Gastrocnemius medialis (tissue), 4 donors: ENCODE data around the gene SLC5A12. TPM values are rescaled to one million over a fixed set of nuclear protein-coding genes. Genes with fewer than 3 reads are reported as not detected.

Source experiments
- ATAC-seq, 2 donors: fragments of 150-250 bp; one replicate each; pipeline ENCODE4 v1.9.1; 2016
- DNase-seq, 2 donors: peaks; one replicate each; pipeline ENCODE4 v3.0.0-alpha.2; 2019
- H3K27ac ChIP-seq, 4 donors: fragments of 200-600 bp; sonication (generic); 1 replicate in 1 of 4; 2 replicates in 3 of 4; pipeline ENCODE4 v1.5.1; 2016 to 2018; ENCODE audit warnings: mild to moderate bottlenecking in 2 of 4, moderate library complexity in 1 of 4
- H3K27me3 ChIP-seq, 3 donors: fragments of 200-600 bp; sonication (generic) in 2 of 3; 1 replicate in 1 of 3; 2 replicates in 2 of 3; pipeline versions ENCODE4 v1.5.1 to v1.6.0; 2016 to 2019; ENCODE audit warnings: mild to moderate bottlenecking in 1 of 3, moderate library complexity in 1 of 3
- H3K36me3 ChIP-seq, 2 donors: fragments of 200-600 bp; sonication (generic) in 1 of 2; one replicate each; pipeline ENCODE4 v1.5.1; 2017 to 2018
- H3K4me1 ChIP-seq, 2 donors: fragments of 200-600 bp; sonication (generic) in 1 of 2; one replicate each; pipeline ENCODE4 v1.5.1; 2016 to 2017; ENCODE audit warnings: mild to moderate bottlenecking in 2 of 2
- H3K4me3 ChIP-seq, 4 donors: fragments of 200-600 bp; sonication (generic) in 3 of 4; 1 replicate in 1 of 4; 2 replicates in 3 of 4; pipeline ENCODE4 v1.5.1; 2016 to 2019; ENCODE audit warnings: mild to moderate bottlenecking in 2 of 4
- H3K9me3 ChIP-seq, 3 donors: fragments of 200-600 bp; sonication (generic) in 2 of 3; 1 replicate in 1 of 3; 2 replicates in 2 of 3; pipeline ENCODE4 v1.5.1; 2016 to 2019
- CTCF ChIP-seq, 5 experiments: fragments of 450-650 bp in 3 of 5; fragments of 200-600 bp in 2 of 5; sonication (generic) in 2 of 5; IDR thresholded peaks in 4 of 5; conservative IDR thresholded peaks in 1 of 5; 1 replicate in 4 of 5; 2 replicates in 1 of 5; pipeline ENCODE4 v1.5.1; 2016 to 2019; ENCODE audit warnings: antibody characterized with exemption in 5 of 5, mild to moderate bottlenecking in 3 of 5, moderate library complexity in 3 of 5
- POLR2A ChIP-seq, 2 donors: fragments of 450-650 bp; IDR thresholded peaks; one replicate each; pipeline ENCODE4 v1.6.1; 2017; ENCODE audit warnings: antibody characterized with exemption in 2 of 2, mild to moderate bottlenecking in 2 of 2, moderate library complexity in 2 of 2
- in situ Hi-C, 4 donors: fragments of 200-750 bp; cut with MboI; loops; one replicate each; pipeline versions ENCODE4 v1.15.0 to v1.8.0; 2017; ENCODE audit warnings: low sequenced_read_pairs in 4 of 4
- intact Hi-C: fragments of 100-400 bp; cut with DNase I; formaldehyde crosslinking; loops from one replicate; pipeline ENCODE4 v1.15.1; 2023; ENCODE audit warnings: low total_unique reads
- total RNA-seq, 4 donors: library from RNA; depleted of rRNA; stranded (reverse); fragments of >200 nt; gene quantifications; one replicate each; pipeline versions ENCODE4 v1.1.0 to v1.2.3, GENCODE V29; 2016

SLC5A12 gene
- total RNA-seq, 4 donors from 2014 or later, result not detected

- Histone ChIP-seq H3K4me1 (no peaks in the 10 kb centered on the region), H3K27me3 (no peaks in the 10 kb centered on the region), H3K9me3 (no peaks in the 10 kb centered on the region), H3K36me3 (no peaks in the 10 kb centered on the region), H3K27ac (no peak overlapping the region), H3K4me3 (no peak overlapping the region)
- no peak for TF ChIP-seq POLR2A (IDR thresholded peaks at IDR 0.05)
- TF ChIP-seq CTCF (IDR thresholded peaks at IDR 0.05 in 4 of 5, conservative IDR thresholded peaks at IDR 0.05 in 1 of 5), result no peak
- in situ Hi-C loops (loop anchor here in 1 of 4 donors (10.0 kb wide), 1 partner anchor 400 kb away; no protein-coding TSS in a partner anchor), intact Hi-C loops (no loop called here)
- DNase-seq (no peak), ATAC-seq (no peak)
Observed at GRCh38 chr11:26764825-26765224, 43.0 kb upstream of the SLC5A12 start.

GRCh38 chr11:26764315-26764714 lies 42.5 kb upstream of the SLC5A12 start:
- no peak for ATAC-seq
- Histone ChIP-seq H3K27ac (no peak overlapping the region), H3K36me3 (no peaks in the 10 kb centered on the region), H3K27me3 (no peaks in the 10 kb centered on the region), H3K9me3 (no peaks in the 10 kb centered on the region), H3K4me3 (no peak overlapping the region), H3K4me1 (no peaks in the 10 kb centered on the region)
- in situ Hi-C loops, result loop anchor here in 1 of 4 donors (10.0 kb wide), 1 partner anchor 400 kb away; no protein-coding TSS in a partner anchor
- no peak for DNase-seq
- intact Hi-C loops, result no loop called here
- TF ChIP-seq CTCF (IDR thresholded peaks at IDR 0.05 in 4 of 5, conservative IDR thresholded peaks at IDR 0.05 in 1 of 5) (no peak), POLR2A (IDR thresholded peaks at IDR 0.05) (no peak)

- no peak for DNase-seq
- Histone ChIP-seq H3K27ac (no peak overlapping the region), H3K36me3 (no peaks in the 10 kb centered on the region), H3K4me3 (no peak overlapping the region), H3K4me1 (no peaks in the 10 kb centered on the region), H3K27me3 (no peaks in the 10 kb centered on the region), H3K9me3 (no peaks in the 10 kb centered on the region)
- intact Hi-C loops, result no loop called here
- in situ Hi-C loops, result loop anchor here in 1 of 4 donors (10.0 kb wide), 1 partner anchor 403 kb away; no protein-coding TSS in a partner anchor
- no peak for ATAC-seq
- TF ChIP-seq POLR2A (IDR thresholded peaks at IDR 0.05) (no peak), CTCF (IDR thresholded peaks at IDR 0.05 in 4 of 5, conservative IDR thresholded peaks at IDR 0.05 in 1 of 5) (no peak)
Observed at GRCh38 chr11:26762089-26762488, 40.2 kb upstream of the SLC5A12 start.

- Histone ChIP-seq H3K27me3 (no peaks in the 10 kb centered on the region), H3K36me3 (no peaks in the 10 kb centered on the region), H3K4me1 (no peaks in the 10 kb centered on the region), H3K9me3 (no peaks in the 10 kb centered on the region), H3K27ac (no peak overlapping the region), H3K4me3 (no peak overlapping the region)
- in situ Hi-C loops (loop anchor here in 1 of 4 donors (10.0 kb wide), 1 partner anchor 403 kb away; no protein-coding TSS in a partner anchor), intact Hi-C loops (no loop called here)
- ATAC-seq (no peak), DNase-seq (no peak)
- no peak for TF ChIP-seq CTCF (IDR thresholded peaks at IDR 0.05 in 4 of 5, conservative IDR thresholded peaks at IDR 0.05 in 1 of 5)
- TF ChIP-seq POLR2A (IDR thresholded peaks at IDR 0.05), result no peak
Observed at GRCh38 chr11:26761361-26761809, 39.5 kb upstream of the SLC5A12 start.

- no peaks in the 10 kb centered on the region for H3K27me3 ChIP-seq
- H3K36me3 ChIP-seq, result no peaks in the 10 kb centered on the region
- intact Hi-C loops (no loop called here), in situ Hi-C loops (loop anchor here in 3 of 4 donors (5.0 to 10.0 kb wide), 3 partner anchors 364 to 404 kb away; no protein-coding TSS in a partner anchor)
- TF ChIP-seq CTCF (IDR thresholded peaks at IDR 0.05 in 4 of 5, conservative IDR thresholded peaks at IDR 0.05 in 1 of 5), result no peak
- no peak for TF ChIP-seq POLR2A (IDR thresholded peaks at IDR 0.05)
- DNase-seq (no peak), ATAC-seq (no peak)
- no peak overlapping the region for H3K27ac ChIP-seq
- H3K4me1 ChIP-seq, result no peaks in the 10 kb centered on the region
- H3K9me3 ChIP-seq, result no peaks in the 10 kb centered on the region
- no peak overlapping the region for H3K4me3 ChIP-seq
Observed at GRCh38 chr11:26757995-26758394, 36.1 kb upstream of the SLC5A12 start.
